MV-4-11 (cell line): ENCODE data around the gene BIRC2.
"Not testable (repeated sequence)": the region's sequence is repeated elsewhere in the genome, so short reads cannot be mapped to it uniquely, and the experiment has no call there.

Experiments
- DNase-seq: peaks from one replicate; lab custom pipeline; 2025; lab: John Stamatoyannopoulos, UW

Gene BIRC2

GRCh38 chr11:102346748-102347461 lies at the start of gene BIRC2:
BIRC2 (plus strand) TSS chr11:102347214; CDS start chr11:102349855, 2,641 bp downstream.
- peak; percentile 91 for DNase-seq

DNA sequence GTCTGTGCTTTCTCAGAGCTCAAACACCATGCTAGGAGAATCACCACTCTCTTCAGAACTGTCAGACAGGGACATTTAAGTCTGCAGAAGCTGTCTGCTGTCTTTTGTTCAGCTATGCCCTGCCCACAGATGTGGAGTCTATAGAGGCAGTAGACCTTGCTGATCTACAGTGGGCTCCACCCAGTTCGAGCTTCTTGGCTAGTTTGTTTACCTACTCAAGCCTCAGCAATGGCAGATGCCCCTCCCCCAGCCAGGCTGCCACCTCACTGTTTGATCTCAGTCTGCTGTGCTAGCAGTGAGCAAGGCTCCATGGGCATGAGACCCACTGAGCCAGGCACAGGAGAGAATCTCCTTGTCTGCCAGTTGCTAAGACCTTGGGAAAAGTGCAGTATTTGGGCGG lies 46.2 kb upstream of the BIRC2 start:
- not testable (repeated sequence) for DNase-seq

DNA sequence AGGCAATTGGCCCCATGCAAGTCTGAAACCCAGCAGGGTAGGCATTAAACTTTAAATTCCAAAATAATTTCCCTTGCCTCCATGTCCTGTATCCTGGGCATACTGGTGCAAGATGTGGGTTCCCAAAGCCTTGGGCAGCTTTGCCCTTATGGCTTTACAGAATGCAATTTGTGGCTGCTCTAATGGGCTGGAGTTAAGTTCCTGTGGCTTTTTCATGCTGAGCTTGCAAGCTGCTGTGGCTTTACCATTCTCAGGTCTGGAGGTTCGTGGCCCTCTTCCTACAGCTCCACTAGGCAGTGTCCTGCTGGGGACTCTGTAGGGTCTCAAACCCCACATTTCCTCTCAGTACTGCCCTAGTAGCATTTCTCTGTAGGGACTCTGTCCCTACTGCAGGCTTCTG lies 44.8 kb upstream of the BIRC2 start:
- DNase-seq = no peak

- no peak for DNase-seq
Measured at GRCh38 chr11:102304686-102305085, 42.3 kb upstream of the BIRC2 start.

- no peak for DNase-seq
Measured at GRCh38 chr11:102305352-102306047, 41.5 kb upstream of the BIRC2 start.

DNA sequence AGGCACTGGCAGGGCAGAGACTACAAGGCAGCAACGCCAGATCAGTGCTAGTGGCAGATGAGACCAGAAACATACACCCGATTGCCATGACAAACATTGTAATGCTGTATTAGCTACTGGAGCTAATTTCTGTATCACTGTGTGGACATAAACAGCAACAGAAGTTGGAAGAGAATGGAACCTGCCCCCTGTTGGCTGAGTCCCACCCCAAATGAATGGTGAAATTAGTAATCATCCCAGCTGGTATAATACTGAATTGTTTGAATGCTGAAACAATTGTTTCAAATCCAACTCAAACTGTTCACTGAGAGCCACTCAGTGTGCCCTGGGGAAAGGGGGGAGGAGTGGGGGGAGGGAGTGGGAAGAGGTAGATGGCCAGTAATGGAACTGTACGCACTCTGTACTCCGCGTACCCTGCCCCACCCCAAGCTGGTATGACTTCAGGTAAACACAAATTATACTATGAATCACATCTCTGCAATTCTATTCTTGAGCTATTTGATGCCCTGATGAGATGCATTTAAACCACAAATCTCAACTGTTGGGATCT lies 40.9 kb upstream of the BIRC2 start:
- DNase-seq = no peak

DNA sequence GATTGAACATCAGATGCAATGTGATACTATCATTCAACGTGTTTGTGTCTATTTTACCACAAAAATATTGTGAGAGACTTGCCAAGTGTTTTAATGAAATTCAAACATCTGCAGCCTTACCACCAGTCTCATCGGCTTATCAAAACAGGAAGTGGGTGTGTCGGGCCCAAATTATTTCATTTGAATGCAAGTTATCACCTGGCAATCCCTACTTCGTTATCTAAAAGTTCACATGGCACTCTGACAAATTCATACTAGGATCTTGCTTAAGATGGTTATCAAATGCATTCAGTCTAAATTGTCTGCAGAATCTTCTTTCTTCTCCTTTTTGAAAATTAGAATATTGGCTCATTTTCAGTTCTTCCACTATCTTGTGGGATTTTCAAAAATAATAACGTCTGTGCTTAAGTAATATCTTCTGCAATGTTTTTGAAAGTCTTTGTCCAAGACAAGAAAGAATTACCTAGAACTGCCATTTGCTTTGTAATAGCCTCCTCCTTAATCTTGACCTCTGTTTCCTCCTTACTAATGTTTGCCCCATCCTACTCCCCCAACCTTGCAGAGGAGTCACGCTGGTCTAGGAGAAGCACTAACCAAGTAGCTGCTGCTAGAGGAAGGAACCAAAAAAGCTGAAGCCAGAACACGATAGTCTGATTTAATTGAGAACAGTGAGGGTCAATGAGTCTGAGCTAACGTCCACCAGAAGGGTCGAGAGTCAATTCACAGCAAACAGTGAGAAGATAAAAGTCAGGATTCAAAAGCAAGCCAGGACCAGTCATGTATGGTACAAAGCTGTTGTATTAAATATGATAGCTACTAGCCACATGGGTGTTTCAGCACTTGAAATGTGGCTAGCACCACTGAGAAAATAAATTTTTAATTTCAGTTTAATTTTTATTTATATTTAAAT lies 39.9 kb upstream of the BIRC2 start:
- DNase-seq = peak; percentile 25

GRCh38 chr11:102307727-102308038 lies 39.3 kb upstream of the BIRC2 start:
- DNase-seq = no peak

- no peak for DNase-seq
Measured at GRCh38 chr11:102309621-102310541, 37.1 kb upstream of the BIRC2 start.

- peak; percentile 8 for DNase-seq
Measured at GRCh38 chr11:102312667-102313066, 34.3 kb upstream of the BIRC2 start.

DNA sequence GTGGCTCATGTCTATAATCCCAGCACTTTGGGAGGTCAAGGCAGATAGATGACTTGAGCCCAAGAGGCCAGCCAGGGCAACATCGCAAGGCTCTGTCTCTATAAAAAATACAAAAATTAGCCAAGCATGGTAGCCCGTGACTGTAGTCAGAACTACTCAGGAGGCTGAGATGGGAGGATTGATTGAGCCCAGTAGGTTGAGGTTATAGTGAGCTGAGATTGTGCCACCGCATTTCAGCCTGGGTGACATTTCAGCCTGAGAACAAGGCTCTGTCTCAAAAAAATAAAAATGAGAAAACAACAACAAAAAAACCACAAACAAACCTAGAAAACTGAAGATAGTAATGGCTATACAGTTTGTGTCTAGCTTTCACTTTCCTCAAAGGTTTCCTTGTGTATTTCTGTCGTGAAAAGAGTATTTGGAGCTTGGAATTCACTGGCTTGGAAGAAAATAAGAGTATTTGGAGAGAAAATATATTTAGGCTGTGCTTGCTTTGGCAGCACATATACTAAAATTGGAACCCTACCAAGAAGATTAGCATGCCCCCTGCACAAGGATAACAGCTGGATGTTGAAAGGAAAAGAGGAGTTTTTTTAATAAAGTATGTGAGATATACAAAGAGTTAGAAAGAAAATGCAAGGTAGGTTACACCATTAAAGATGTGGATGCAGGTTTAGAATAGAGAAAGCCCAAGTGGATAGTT lies 33.6 kb upstream of the BIRC2 start:
- no peak for DNase-seq

DNA sequence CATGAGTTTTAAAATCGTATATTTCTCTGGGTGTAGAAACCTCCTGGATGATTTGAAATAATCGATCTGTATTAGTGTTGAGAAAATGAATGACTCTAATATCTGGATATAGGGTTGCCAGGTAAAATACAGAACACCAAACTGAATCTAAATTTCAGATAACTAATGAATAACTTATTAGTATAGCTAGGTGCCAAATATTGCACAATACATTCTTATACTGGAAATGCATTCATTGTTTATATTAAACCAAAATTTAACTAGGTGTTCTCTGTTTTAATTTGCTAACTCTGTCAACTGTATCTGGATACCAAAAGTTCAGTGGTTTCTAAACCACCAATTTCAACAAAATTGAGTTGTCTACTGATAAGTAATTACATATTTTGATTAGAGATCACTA lies 32.2 kb upstream of the BIRC2 start:
- no peak for DNase-seq

DNA sequence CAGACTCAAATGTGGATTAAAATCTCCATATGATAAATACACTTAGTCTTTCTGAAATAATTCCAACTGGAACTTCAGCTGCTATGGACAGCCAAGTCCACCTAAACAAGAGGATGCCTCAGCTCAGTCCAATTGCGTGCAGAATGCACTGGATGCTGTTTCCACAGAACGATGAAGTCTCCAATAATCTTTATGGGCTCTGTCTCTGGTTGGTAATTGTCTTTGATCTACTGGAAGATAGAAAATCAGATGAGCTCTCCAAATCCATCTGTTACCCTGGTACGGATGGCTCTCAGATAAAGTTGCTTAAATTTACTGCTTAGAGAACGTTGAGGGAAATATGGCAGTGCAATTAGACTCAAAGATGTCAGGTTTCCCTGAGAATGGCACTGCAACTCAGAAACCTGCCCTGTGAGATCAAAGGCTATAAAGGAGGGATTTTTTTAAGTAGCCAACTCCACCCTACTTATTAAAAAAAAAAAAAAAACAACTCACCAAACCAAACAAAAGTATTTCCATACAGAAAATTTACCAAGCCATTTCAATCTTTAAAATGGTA lies 30.6 kb upstream of the BIRC2 start:
- no peak for DNase-seq

GRCh38 chr11:102317099-102317767 lies 29.8 kb upstream of the BIRC2 start, which contains the start of gene BIRC3:
BIRC3 (plus strand) TSS chr11:102317484; CDS start chr11:102324510, 7,026 bp downstream.
- DNase-seq = peak; percentile 92

- no peak for DNase-seq
Measured at GRCh38 chr11:102317768-102318103, 29.3 kb upstream of the BIRC2 start.

GRCh38 chr11:102318469-102318868 lies 28.5 kb upstream of the BIRC2 start:
- DNase-seq = no peak

- no peak for DNase-seq
Measured at GRCh38 chr11:102319544-102319943, 27.5 kb upstream of the BIRC2 start.

DNA sequence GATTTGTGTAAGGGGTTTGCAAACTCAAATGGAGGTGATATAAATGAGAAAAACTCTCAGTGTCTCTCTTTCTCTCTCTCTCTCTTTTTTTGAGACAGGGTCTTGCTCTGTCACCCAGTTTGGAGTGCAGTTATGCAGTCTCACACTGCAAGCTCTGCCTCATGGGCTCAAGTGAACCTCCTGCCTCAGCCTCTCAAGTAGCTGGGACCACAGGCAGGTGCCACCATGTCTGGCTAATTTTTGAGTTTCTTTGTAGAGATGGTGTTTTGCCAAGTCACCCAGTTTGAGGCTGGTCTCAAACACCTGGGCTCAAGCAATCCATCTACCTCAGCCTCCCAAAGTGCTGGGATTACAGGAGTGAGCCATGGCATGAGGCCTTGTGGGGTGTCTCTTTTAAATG lies 26.8 kb upstream of the BIRC2 start:
- DNase-seq = no peak

- no peak for DNase-seq
Measured at GRCh38 chr11:102320679-102321078, 26.3 kb upstream of the BIRC2 start.

DNA sequence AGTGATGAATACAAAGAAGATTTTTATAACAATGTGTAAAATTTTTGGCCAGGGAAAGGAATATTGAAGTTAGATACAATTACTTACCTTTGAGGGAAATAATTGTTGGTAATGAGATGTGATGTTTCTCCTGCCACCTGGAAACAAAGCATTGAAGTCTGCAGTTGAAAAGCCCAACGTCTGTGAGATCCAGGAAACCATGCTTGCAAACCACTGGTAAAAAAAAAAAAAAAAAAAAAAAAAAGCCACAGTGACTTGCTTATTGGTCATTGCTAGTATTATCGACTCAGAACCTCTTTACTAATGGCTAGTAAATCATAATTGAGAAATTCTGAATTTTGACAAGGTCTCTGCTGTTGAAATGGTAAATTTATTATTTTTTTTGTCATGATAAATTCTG lies 24.5 kb upstream of the BIRC2 start:
- peak; percentile 9 for DNase-seq
